ENCODE measurements around the gene NCK2.

- TF ChIP-seq CTCF (IDR thresholded peaks at IDR 0.05; ENCODE audit: insufficient read depth, low read length, poor library complexity, severe bottlenecking) (no peak), EZH2phosphoT487 (conservative IDR thresholded peaks at IDR 0.05; ENCODE audit: low read length) (no peak)
These were observed 183.9 kb downstream of the NCK2 start for GRCh38 chr2:105928563-105928962.
